OCI-LY7 (cell line): ENCODE measurements around the gene MCRIP1. TPM values are rescaled to one million over a fixed set of nuclear protein-coding genes. Genes with fewer than 3 reads are reported as not detected.
A peak's percentile ranks its signal among the peaks of the same experiment; 100 is the strongest.

ENCODE experiments used
- BruUV-seq: library from RNA; stranded (reverse); fragments of 400-500 nt; replicated peaks from 2 replicates; lab custom pipeline; 2021; lab: Mats Ljungman, UMichigan
- CTCF ChIA-PET: fragments of 300-600 bp; sonication (Branson Sonifier 250); formaldehyde crosslinking; loops from one replicate; lab custom pipeline; 2022; ENCODE audit warnings: antibody characterized with exemption; ENCODE audit not compliant: unreplicated experiment; lab: Charles Lee
- POLR2A ChIA-PET: fragments of 300-600 bp; sonication (Branson Sonifier 250); formaldehyde crosslinking; loops from one replicate; lab custom pipeline; 2022; ENCODE audit warnings: antibody characterized with exemption; lab: Charles Lee
- DNase-seq: peaks from one replicate; pipeline ENCODE4 v3.0.0-alpha.2; 2015; ENCODE audit warnings: low spot score
- H2AFZ ChIP-seq: fragments of 200-600 bp; sonication (generic), shearing (Covaris generic); 2 replicates; pipeline ENCODE4 v1.6.1; 2014; ENCODE audit warnings: mild to moderate bottlenecking, antibody characterized with exemption, low read length, moderate library complexity
- H3K27ac ChIP-seq: fragments of 200-600 bp; sonication (generic); 2 replicates; pipeline ENCODE4 v1.5.1; 2014; ENCODE audit warnings: mixed run types, low read depth, mild to moderate bottlenecking, moderate library complexity, low read length, inconsistent platforms; ENCODE audit not compliant: poor library complexity, severe bottlenecking
- H3K36me3 ChIP-seq: fragments of 200-600 bp; sonication (generic); 2 replicates; pipeline ENCODE4 v1.6.1; 2014; ENCODE audit warnings: mild to moderate bottlenecking, antibody characterized with exemption, low read length, moderate library complexity, mixed read lengths; ENCODE audit not compliant: insufficient read depth
- H3K4me1 ChIP-seq: fragments of 200-600 bp; sonication (generic); 2 replicates; pipeline ENCODE4 v1.5.1; 2014; ENCODE audit warnings: mild to moderate bottlenecking, low read length; ENCODE audit not compliant: insufficient read depth, poor library complexity, severe bottlenecking
- H3K4me2 ChIP-seq: fragments of 200-600 bp; sonication (generic); 2 replicates; pipeline ENCODE4 v1.6.1; 2014; ENCODE audit warnings: mild to moderate bottlenecking, low read length
- H3K4me3 ChIP-seq: fragments of 200-600 bp; sonication (generic); 2 replicates; pipeline ENCODE4 v1.5.1; 2014; ENCODE audit warnings: mild to moderate bottlenecking, low read depth, low read length; ENCODE audit not compliant: poor library complexity, severe bottlenecking
- H3K79me2 ChIP-seq: fragments of 200-600 bp; sonication (generic); 2 replicates; pipeline ENCODE4 v1.6.1; 2016; ENCODE audit warnings: low read depth, mild to moderate bottlenecking, low read length, moderate library complexity, mixed read lengths; ENCODE audit not compliant: insufficient read depth
- H3K9me2 ChIP-seq: fragments of 200-600 bp; sonication (generic); 2 replicates; pipeline ENCODE4 v1.6.1; 2016; ENCODE audit warnings: mild to moderate bottlenecking, low read length, mixed read lengths; ENCODE audit not compliant: insufficient read depth
- H3K9me3 ChIP-seq: fragments of 200-600 bp; sonication (generic); 2 replicates; pipeline ENCODE4 v1.6.1; 2014; ENCODE audit warnings: mild to moderate bottlenecking, mixed run types, low read length, mixed read lengths
- H4K20me1 ChIP-seq: fragments of 200-600 bp; sonication (generic); 2 replicates; pipeline ENCODE4 v1.6.1; 2014; ENCODE audit warnings: mild to moderate bottlenecking, antibody characterized with exemption, low read length, moderate library complexity, mixed read lengths; ENCODE audit not compliant: insufficient read depth
- EZH2phosphoT487 ChIP-seq: fragments of 200-600 bp; sonication (generic); IDR thresholded peaks from 2 replicates; pipeline ENCODE4 v1.6.1; 2018; ENCODE audit warnings: low read depth, borderline replicate concordance, mild to moderate bottlenecking, mixed run types, antibody characterized with exemption, low read length, moderate library complexity, mixed read lengths
- intact Hi-C: fragments of 100-400 bp; cut with micrococcal nuclease; formaldehyde crosslinking; loops from one replicate; pipeline ENCODE4 v1.10.0; 2022; ENCODE audit not compliant: unreplicated experiment
- total RNA-seq, 2 experiments: library from RNA; depleted of rRNA in 1 of 2; stranded (reverse); fragments of >200 nt in 1 of 2; shearing (Covaris generic) in 1 of 2; gene quantifications; 2 replicates each; pipeline ENCODE4 v1.2.3, GENCODE V29; 2014 to 2022
- TF ChIP-seq, protein P1 (sequence below): fragments of 200-600 bp; sonication (generic); conservative IDR thresholded peaks from 2 replicates; pipeline ENCODE4 v1.5.1; 2014; ENCODE audit warnings: mild to moderate bottlenecking, antibody characterized with exemption, low read length, moderate library complexity, mixed read lengths

MCRIP1 gene
- total RNA-seq, 2 experiments from 2014 or later: 170 to 288 TPM

DNA sequence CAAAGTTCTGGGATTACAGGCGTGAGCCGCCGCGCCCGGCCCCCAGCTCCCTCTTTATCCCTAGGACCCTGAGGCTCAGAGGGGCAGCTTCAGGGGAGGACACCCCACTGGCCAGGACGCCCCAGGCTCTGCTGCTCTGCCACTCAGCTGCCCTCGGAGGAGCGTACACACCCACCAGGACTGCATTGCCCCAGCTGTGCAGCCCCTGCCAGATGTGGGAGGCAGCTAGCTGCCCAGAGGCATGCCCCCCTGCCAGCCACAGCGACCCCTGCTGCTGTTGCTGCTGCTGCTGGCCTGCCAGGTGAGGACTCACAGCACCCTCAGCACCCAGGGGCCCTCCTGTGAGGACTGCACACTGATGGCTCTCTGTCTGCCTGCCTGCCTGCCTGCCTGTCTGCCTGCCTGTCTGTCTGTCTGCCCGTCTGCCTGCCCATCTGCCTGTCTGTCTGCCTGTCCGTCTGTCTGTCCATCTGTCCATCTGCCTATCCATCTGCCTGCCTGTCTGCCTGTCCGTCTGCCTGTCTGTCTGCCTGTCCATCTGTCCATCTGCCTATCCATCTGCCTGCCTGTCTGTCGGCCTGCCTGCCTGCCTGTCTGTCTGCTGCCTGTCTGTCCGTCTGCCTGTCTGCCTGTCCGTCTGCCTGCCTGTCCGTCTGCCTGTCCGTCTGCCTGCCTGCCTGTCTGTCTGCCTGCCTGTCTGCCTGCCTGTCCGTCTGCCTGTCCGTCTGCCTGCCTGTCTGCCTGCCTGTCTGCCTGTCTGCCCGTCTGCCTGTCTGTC lies 24.1 kb downstream of the MCRIP1 start:
- DNase-seq: peak; percentile 46
- CTCF ChIA-PET: interaction anchor here (0.6 kb wide), 1 partner anchor 214 kb away, joined by 4 read pairs; the partner anchor contains the start of gene CENPX
- TF ChIP-seq EZH2phosphoT487: no peak
- TF ChIP-seq, protein P1, sequence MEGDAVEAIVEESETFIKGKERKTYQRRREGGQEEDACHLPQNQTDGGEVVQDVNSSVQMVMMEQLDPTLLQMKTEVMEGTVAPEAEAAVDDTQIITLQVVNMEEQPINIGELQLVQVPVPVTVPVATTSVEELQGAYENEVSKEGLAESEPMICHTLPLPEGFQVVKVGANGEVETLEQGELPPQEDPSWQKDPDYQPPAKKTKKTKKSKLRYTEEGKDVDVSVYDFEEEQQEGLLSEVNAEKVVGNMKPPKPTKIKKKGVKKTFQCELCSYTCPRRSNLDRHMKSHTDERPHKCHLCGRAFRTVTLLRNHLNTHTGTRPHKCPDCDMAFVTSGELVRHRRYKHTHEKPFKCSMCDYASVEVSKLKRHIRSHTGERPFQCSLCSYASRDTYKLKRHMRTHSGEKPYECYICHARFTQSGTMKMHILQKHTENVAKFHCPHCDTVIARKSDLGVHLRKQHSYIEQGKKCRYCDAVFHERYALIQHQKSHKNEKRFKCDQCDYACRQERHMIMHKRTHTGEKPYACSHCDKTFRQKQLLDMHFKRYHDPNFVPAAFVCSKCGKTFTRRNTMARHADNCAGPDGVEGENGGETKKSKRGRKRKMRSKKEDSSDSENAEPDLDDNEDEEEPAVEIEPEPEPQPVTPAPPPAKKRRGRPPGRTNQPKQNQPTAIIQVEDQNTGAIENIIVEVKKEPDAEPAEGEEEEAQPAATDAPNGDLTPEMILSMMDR: peak; percentile 63

DNA sequence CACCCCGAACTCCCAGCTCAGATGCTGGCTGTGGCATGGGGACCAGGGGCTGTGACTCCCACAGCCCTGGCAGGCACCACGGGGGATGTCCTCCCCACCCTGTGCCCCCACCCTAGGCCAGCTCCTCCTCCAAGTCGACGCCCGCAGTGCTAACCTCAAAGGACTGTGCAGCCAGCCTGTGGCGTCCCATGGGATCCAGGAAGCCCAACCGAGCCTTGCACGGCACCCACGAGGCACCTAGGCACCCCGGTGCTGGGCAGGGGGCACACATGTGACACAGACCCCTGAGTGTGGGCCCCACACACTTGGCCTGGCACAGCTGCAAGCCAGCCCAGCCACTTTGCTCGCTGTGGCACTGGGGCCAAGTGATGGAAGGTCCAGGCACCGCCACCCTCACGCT lies 25.3 kb downstream of the MCRIP1 start:
- H3K27ac ChIP-seq: no peak overlapping the region
- ChIA-PET CTCF (no interaction called here), POLR2A (no interaction called here)
- no peaks in the 10 kb centered on the region for H3K9me2 ChIP-seq
- TF ChIP-seq, protein P1: no peak
- no peak for TF ChIP-seq EZH2phosphoT487
- no peaks in the 10 kb centered on the region for H3K9me3 ChIP-seq
- no peaks in the 10 kb centered on the region for H3K36me3 ChIP-seq
- H3K4me3 ChIP-seq: no peak overlapping the region
- H2AFZ ChIP-seq: no peak overlapping the region
- H3K79me2 ChIP-seq: no peaks in the 10 kb centered on the region
- BruUV-seq: no TSS peak
- H3K4me2 ChIP-seq: no peak overlapping the region
- no peak for DNase-seq
- no peaks in the 10 kb centered on the region for H4K20me1 ChIP-seq
- H3K4me1 ChIP-seq: no peaks in the 10 kb centered on the region
- intact Hi-C loops: loop anchor here (2.0 kb wide), 1 partner anchor 75 kb away; no protein-coding TSS in a partner anchor

More for the DNA sequence above, 24.1 kb downstream of the MCRIP1 start:
- intact Hi-C loops: loop anchor here (2.0 kb wide), 1 partner anchor 76 kb away; no protein-coding TSS in a partner anchor
- Histone ChIP-seq H3K9me3 (no peaks in the 10 kb centered on the region), H3K4me1 (no peaks in the 10 kb centered on the region), H3K4me3 (no peak overlapping the region), H3K79me2 (no peaks in the 10 kb centered on the region), H3K27ac (no peak overlapping the region), H3K9me2 (no peaks in the 10 kb centered on the region), H3K4me2 (no peak overlapping the region), H2AFZ (no peak overlapping the region), H3K36me3 (no peaks in the 10 kb centered on the region), H4K20me1 (no peaks in the 10 kb centered on the region)
- BruUV-seq: no TSS peak
- POLR2A ChIA-PET: interaction anchor here (0.7 kb wide), 1 partner anchor 445 kb away, joined by 8 read pairs; no protein-coding TSS in a partner anchor

DNA sequence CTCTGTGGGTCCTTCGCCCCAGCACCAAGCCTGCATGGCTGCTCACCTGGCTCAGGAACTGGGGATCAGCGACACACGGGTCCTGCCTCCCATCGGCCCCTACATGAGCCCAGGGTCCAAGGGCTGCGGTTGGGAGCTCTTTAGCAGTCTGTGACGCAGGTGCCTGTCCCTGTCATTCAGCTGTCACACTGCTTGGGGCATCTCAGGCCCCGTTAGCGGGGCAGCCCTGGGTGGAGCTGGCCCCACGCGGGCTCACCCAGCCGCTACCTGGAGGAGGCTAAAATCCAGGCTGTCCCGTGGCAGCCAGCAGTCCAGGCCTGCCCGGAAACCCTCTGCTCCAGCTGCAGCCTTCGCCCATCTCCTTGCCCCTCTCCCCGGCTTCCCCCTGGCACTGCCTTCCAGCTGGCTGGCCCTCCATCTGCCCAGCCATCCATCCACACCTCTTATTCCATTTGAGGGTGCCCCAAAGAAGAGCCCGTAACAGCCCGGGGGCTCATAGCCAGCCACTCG lies 25.8 kb downstream of the MCRIP1 start:
- ChIA-PET CTCF (no interaction called here), POLR2A (no interaction called here)
- Histone ChIP-seq H3K9me2 (no peaks in the 10 kb centered on the region), H3K36me3 (no peaks in the 10 kb centered on the region), H3K4me3 (no peak overlapping the region), H2AFZ (no peak overlapping the region), H3K79me2 (no peaks in the 10 kb centered on the region), H4K20me1 (no peaks in the 10 kb centered on the region), H3K9me3 (no peaks in the 10 kb centered on the region), H3K4me1 (no peaks in the 10 kb centered on the region), H3K4me2 (no peak overlapping the region), H3K27ac (no peak overlapping the region)
- DNase-seq: no peak
- no TSS peak for BruUV-seq
- intact Hi-C loops: no loop called here
- TF ChIP-seq, protein P1: no peak
- no peak for TF ChIP-seq EZH2phosphoT487
